ENCODE data around the gene INPP5J.

INPP5J gene

GRCh38 chr22:31176923-31177322, 54.2 kb downstream of the INPP5J start:
- TF ChIP-seq CTCF (IDR thresholded peaks at IDR 0.05), result no peak
- no peaks in the 10 kb centered on the region for H3K9me3 ChIP-seq (ENCODE audit: control insufficient read depth, low read length)
- no peak overlapping the region for H3K27ac ChIP-seq

GRCh38 chr22:31177420-31178162, 54.8 kb downstream of the INPP5J start:
- peaks cover 6% of the 10 kb centered on the region for H3K4me1 ChIP-seq
- no peak overlapping the region for H3K9ac ChIP-seq
- no peak for TF ChIP-seq CTCF (IDR thresholded peaks at IDR 0.05)
- no peaks in the 10 kb centered on the region for H3K9me3 ChIP-seq (ENCODE audit: control insufficient read depth, low read length)
- H3K36me3 ChIP-seq (ENCODE audit: control insufficient read depth, insufficient read depth, low read length), result no peaks in the 10 kb centered on the region
- no peak overlapping the region for H3K4me2 ChIP-seq (ENCODE audit: low read length)
- H3K27ac ChIP-seq, result no peak overlapping the region
- no peaks in the 10 kb centered on the region for H3K27me3 ChIP-seq (ENCODE audit: control insufficient read depth, insufficient read depth, low read length)
- peaks cover 10% of the 10 kb centered on the region for H3K79me2 ChIP-seq
- H2AFZ ChIP-seq, result no peak overlapping the region
- H3K4me3 ChIP-seq (ENCODE audit: low read depth, low read length), result no peak overlapping the region

More at GRCh38 chr22:31176923-31177322, 54.2 kb downstream of the INPP5J start:
- Histone ChIP-seq H3K9ac (no peak overlapping the region), H3K36me3 (ENCODE audit: control insufficient read depth, insufficient read depth, low read length) (no peaks in the 10 kb centered on the region), H2AFZ (no peak overlapping the region), H3K4me3 (ENCODE audit: low read depth, low read length) (no peak overlapping the region), H3K79me2 (peaks cover 13% of the 10 kb centered on the region), H3K4me2 (ENCODE audit: low read length) (no peak overlapping the region), H3K27me3 (ENCODE audit: control insufficient read depth, insufficient read depth, low read length) (no peaks in the 10 kb centered on the region), H3K4me1 (peaks cover 6% of the 10 kb centered on the region)

GRCh38 chr22:31178859-31179258, 56.1 kb downstream of the INPP5J start:
- Histone ChIP-seq H3K27me3 (ENCODE audit: control insufficient read depth, insufficient read depth, low read length) (no peaks in the 10 kb centered on the region), H3K4me2 (ENCODE audit: low read length) (no peak overlapping the region), H3K9me3 (ENCODE audit: control insufficient read depth, low read length) (no peaks in the 10 kb centered on the region), H3K36me3 (ENCODE audit: control insufficient read depth, insufficient read depth, low read length) (no peaks in the 10 kb centered on the region), H3K4me1 (peaks cover 6% of the 10 kb centered on the region), H3K27ac (no peak overlapping the region), H3K79me2 (peaks cover 11% of the 10 kb centered on the region), H2AFZ (no peak overlapping the region), H3K4me3 (ENCODE audit: low read depth, low read length) (no peak overlapping the region), H3K9ac (no peak overlapping the region)
- no peak for TF ChIP-seq CTCF (IDR thresholded peaks at IDR 0.05)

- no peak for TF ChIP-seq CTCF (IDR thresholded peaks at IDR 0.05)
- Histone ChIP-seq H3K9ac (no peak overlapping the region), H3K27ac (peak overlapping the region; percentile 43)
Measured at GRCh38 chr22:31179345-31179744, 56.6 kb downstream of the INPP5J start.

GRCh38 chr22:31184015-31184414, 61.2 kb downstream of the INPP5J start:
- H3K79me2 ChIP-seq, result peaks cover 11% of the 10 kb centered on the region
- H3K9ac ChIP-seq, result no peak overlapping the region
- no peak overlapping the region for H3K4me2 ChIP-seq (ENCODE audit: low read length)
- H3K4me1 ChIP-seq, result peaks cover 6% of the 10 kb centered on the region
- no peak overlapping the region for H3K27ac ChIP-seq
- H3K27me3 ChIP-seq (ENCODE audit: control insufficient read depth, insufficient read depth, low read length), result no peaks in the 10 kb centered on the region
- H3K9me3 ChIP-seq (ENCODE audit: control insufficient read depth, low read length), result no peaks in the 10 kb centered on the region
- no peaks in the 10 kb centered on the region for H3K36me3 ChIP-seq (ENCODE audit: control insufficient read depth, insufficient read depth, low read length)
- no peak overlapping the region for H3K4me3 ChIP-seq (ENCODE audit: low read depth, low read length)
- H2AFZ ChIP-seq, result no peak overlapping the region
- TF ChIP-seq CTCF (IDR thresholded peaks at IDR 0.05), result no peak

More at GRCh38 chr22:31179345-31179744, 56.6 kb downstream of the INPP5J start:
- H3K9me3 ChIP-seq (ENCODE audit: control insufficient read depth, low read length), result no peaks in the 10 kb centered on the region
- peaks cover 9% of the 10 kb centered on the region for H3K79me2 ChIP-seq
- H3K27me3 ChIP-seq (ENCODE audit: control insufficient read depth, insufficient read depth, low read length), result no peaks in the 10 kb centered on the region
- H3K36me3 ChIP-seq (ENCODE audit: control insufficient read depth, insufficient read depth, low read length), result no peaks in the 10 kb centered on the region
- no peak overlapping the region for H3K4me3 ChIP-seq (ENCODE audit: low read depth, low read length)
- peak overlapping the region; percentile 28 for H3K4me2 ChIP-seq (ENCODE audit: low read length)
- no peak overlapping the region for H2AFZ ChIP-seq
- H3K4me1 ChIP-seq, result peaks cover 6% of the 10 kb centered on the region

Data from parathyroid adenoma (tissue), 2 donors.